HG03354 (cell line): Measurements from ENCODE around the gene ACTR5.
"Not testable (repeated sequence)": the region's sequence is repeated elsewhere in the genome, so short reads cannot be mapped to it uniquely, and the experiment has no call there.

ENCODE experiments used
- ATAC-seq: cut with Tn5 transposase; IDR thresholded peaks from one replicate; pipeline ENCODE4 v1.9.1; 2021; ENCODE audit warnings: mild to moderate bottlenecking; ENCODE audit not compliant: unreplicated experiment, poor library complexity, severe bottlenecking

ACTR5 gene

DNA sequence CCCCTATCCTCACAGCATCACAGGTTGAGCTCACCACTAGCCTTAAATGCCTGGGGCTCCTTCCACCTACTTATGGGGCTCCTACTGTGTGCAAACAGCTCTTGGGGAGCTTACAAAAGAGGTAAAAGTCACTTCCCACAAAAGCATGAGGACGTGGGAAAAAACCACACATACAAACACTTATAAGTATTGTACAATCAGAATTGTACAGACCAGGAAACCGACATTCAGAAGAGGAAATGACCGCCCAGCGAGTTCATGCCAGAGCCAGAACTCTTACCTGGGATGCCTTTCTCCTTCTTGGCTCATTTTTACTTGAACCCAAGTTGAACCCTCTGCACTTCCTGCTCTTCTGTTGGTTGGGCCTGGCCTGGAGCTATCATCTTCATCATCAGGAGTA lies 50.9 kb downstream of the ACTR5 start:
- no peak for ATAC-seq

DNA sequence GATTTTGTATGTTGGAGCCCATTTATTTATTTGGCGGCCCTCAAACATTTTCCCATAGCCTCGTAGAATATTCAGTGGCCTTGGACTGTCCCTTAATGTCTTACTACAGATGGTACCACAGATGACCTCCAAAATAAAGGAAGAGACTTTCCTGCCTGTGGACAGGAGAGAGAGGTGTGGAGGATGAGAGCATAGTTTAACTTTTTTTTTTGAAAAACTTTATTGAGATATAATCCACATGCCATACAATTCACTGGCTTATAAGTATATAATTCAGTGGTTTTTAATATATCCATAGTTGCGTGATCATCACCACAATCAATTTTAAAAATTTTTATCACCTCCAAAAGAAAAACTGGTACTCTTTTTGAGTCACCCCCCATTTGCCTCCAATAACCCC lies 52.6 kb downstream of the ACTR5 start:
- ATAC-seq: no peak

DNA sequence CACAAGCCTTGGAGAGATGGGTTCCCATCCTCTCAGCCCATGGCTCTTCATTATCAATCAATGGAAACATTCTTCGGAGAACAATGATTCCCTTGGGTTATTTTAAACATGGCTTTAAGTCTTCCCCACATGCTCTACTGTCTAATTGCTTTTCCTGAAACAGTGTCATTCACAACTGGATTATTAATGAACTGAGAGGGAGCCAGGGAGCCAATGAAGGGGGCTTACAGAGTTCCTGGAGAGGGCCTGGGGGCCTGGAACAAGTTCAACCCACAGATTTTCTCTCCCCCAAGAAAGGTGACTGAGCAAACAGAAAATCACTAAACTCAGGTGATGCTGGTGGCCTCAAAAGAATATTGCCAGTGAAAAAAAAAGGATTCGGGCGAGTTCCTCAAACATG lies 56.0 kb downstream of the ACTR5 start:
- no peak for ATAC-seq

DNA sequence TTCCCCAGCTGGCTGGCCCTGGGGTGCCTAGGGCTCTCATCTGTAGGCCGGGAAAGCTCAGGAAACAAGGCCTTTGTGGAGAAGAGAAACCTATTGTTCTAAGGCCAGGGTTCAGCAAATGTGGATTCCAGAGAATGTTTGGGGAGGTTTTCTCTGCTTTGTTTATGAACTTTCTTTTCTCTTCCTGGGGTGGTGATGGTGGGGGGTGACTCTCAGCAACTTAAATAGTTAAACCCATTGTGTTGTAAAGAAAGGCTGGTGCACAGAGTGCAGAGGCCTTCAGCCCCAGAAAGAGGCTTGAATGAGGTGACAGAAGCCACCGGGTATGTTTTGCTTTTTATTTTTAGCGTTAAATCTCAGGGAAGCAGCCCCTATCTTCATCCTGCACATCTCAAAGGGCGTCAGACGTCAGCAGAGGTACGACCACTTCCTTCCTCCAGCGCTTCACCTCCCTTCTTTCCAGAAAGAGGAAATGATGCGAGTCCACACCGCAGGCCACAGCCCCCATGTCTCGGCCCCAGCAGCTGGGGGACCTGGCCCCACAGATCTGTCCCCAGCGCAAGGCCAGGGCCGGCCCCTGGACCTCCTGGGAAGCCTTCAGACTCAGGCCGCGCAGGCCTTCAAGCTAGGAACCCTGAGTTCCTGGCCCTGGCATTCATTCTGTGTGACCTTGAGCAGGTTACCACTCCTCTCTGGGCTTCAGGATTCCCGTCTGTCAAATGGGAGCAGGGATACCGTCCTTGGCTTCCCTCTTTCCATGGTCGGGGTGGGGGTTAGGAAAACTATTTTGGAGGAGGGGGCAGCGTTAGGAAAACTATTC lies 56.6 kb downstream of the ACTR5 start:
- peak; percentile 41 for ATAC-seq

DNA sequence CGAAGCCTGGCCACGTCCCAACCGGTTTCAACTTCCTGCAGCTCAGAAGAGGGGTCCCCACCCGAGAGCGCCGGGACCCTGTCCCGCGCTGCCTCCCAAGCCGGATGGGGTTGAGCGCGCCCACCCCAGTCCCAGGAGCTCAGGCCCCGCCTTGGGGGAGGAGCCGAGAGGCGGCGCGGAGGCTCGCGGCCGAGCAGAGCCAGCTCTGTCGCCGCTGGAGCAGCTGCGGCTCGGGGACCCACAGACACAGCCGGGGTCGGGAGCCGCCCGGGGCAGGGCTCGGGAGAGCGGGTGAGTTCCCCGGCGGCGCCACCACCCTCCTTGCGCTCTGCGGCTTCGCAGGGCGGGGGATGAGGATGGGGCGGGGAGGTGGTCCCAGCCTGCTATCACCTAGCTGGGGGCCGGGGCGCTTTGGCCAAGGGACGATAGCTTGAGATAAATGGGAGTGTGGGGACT lies 57.3 kb downstream of the ACTR5 start, which contains the start of gene PPP1R16B:
TSS of gene PPP1R16B (plus strand) at position 196 of the 456 bp plus-strand sequence. CDS start 30,229 bp downstream, outside the sequence.
- peak; percentile 64 for ATAC-seq

DNA sequence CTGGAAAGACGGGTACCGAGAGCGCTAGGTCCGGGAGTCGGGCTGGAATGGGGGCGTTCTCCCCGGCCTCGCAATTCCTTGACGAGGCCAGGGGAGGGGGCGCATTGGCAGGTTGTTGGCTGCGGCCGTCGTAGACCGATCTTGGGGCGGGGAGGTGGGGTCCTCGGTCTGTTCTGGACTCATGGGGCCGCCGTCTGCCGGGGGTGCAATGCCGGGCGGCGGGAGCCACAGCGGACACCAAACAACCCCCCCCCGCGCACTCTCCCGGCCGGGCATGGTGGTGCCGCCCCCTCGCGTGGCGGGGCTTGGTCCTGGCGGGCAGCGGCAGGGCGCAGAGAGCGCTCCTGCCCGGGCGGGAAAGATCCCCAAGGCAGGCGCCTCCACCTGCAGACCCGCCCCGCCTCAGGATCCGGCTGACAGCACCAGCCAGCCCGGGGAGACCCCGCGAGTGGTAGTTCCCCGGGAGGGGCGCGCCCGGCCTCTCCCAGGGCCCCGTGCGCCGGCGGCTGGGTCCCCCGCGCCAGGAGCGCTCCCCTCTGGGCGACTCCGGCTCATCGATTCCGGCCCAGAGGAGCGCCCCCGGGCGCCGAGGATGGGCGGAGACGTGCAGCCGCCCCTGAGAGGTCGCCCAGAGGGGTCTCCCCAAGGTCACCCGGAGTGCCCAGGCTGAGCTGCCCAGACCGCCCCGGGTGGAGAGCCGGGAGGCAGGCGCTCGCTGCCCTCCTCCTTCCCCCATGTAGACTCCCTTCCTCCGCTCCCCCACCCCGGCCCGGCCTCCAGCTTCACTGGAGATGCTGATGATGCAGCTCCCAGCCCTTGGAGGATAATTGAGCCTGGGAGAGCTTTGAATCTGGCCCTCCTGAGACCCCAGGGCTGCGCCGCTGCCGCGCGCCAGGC lies 57.9 kb downstream of the ACTR5 start:
- ATAC-seq: peak; percentile 31

DNA sequence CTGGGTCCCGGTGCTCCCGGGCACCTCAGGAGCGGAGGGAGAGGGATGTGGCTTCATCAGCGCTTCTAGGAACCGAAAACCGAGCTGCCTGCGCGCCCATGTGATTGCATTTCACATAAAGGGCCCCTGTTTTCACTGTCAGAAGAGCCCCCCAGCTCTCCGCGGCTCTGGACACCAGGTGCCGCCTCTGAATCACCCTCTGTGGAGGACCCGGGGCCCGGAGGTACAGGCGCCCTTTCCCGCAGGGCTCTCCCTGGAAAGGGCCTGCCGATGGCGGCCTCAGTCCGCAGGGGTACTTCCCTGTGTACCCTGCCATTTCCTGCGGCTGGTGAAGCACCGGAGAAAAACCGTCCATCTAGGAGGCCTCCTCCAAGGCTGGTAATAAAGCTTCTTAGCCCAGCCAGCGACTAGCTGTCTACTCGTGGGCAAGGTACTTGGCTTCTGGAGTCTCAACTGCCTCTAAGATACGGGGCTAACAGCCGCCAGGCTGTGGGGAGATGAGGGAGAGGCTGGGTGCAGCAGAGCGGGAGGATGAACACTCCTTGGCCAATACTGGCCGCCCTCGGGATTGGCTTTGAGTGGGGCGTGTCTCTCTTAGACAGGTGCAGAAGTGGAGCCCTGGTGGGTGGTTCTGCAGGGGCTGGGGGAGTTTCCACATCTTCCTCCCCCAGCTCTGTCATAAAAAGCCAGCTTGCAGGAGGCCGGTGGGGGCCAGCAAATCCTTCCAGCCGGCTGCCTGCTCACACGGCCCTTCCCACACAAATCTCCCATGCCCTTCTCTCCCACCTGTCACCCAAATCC lies 58.8 kb downstream of the ACTR5 start:
- ATAC-seq: no peak

DNA sequence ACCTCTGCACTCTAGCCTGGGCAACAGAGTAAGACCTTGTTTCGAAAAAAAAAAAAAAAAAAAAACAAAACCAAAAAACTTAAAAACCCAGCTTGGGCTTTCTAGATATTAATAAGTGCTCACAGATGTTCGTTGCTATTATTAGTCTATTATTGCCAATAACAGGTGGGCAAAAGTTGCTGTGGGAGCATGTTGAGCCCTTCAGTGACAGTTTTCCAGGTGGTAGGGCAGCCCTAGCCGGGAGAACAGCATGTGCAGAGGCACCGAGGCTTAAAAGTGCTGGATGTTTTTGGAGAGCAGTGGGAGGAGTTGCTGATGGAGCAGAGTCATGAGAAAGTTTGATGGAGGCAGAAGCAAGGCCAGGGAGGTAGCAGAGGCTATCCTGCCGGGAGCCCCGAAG lies 61.7 kb downstream of the ACTR5 start:
- no peak for ATAC-seq

DNA sequence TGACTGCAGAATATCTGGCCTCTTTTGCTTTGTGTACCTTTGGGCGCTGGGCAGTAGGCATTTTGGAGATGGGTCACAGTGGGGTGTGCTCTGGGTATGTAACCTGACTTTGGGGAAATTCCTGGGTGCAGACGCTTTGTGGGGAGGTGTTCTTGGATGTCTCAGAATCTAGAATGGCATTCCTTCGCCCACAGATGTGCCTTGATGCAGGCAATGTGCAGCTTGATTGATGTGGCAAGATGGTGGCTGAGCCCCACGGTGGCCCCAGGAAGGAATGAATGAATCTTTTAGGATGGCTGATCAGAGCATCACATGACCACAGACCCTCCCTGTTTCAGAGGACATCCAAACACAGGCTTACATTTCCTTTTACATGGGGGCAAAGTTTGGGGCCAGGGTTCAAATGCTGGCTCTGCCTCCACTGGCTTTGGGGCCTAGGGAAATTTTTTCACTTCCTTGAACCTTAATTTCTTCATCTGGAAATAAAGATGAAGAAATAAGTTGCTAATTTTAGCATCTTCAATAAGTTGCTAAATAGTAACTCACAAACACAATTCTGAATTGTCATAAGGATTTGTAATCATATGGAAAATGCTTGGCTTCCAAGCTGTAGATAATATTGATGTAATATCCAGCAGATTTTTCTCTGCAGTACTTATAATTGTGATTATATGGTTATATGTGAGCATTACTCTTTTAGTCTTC lies 62.8 kb downstream of the ACTR5 start:
- no peak for ATAC-seq

DNA sequence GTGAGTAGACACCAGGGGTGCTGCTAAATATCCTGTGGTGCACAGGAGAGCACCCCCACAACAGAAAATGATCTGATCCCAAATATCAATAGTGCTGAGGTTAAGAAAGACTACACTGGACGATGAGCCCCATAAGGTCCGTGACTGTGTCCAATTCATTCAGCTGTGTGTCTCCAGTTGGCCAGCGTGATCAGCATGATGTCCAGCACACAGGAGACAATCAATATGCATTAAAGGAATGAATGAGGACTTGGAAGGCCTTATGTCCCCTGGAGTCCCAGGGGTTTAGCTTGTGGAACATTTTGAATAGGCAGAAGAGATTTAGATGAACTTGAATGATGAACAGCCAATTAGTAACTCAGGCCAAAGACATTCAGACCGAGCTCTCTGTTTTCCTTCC lies 63.5 kb downstream of the ACTR5 start:
- ATAC-seq: no peak

DNA sequence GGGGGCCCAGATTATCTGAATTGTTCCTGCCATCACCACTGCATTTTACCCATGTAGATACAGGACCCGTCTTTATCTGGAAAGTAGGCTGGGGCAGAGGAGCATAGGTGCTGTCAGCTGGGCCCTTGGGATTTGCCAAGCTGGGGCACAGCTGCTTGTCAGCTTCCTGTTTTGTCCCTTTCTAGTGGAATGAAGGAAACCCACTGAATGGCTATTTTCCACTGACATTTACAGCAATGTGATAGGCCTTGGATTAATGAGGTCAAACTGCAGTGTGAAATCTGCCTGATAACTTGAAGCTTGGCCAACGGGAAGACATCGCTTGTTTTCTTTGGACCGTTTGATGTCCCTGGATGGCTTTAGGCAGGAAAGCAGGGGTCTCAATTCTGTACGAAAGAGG lies 63.9 kb downstream of the ACTR5 start:
- no peak for ATAC-seq

DNA sequence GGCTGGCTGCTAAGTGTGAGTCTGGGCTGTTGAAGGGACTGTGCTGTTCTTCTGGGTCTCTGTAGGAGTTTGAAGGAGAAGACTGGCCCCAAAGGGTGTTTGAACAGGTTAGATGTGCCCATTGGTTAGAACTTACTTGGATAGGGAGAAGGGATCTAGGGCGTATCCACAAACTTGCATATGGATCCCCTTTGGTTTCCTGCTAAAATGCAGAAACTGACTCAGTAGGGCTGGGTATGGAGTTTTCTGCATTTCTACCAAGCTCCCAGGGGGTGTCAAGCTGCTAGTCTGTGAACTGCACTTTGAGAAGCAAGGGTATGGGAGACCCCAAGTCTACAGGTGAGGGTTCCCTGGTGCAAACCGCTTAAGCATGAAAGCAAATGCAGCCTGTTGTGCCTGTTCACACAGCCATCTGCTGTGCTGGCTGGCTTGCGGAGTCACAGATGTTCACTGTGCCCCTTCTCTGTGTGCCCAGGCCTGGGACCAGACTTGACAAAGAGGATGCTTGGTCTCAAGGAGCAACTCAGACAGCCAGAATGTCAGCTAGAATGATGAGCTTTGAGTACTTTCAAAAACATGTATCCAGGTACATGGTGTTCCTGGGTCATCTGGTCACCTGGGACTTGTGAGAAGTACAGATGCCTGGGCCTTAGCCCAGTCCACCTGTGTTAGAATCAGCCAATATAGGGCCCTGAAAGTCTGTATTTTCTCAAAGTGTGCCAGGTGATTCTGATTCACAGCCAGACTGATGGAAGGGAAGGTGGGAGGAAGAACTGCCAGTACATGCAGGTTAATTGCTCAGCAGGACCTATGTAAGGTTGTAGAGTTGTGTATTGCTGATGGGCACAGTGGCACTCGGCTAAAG lies 64.7 kb downstream of the ACTR5 start:
- ATAC-seq: no peak

DNA sequence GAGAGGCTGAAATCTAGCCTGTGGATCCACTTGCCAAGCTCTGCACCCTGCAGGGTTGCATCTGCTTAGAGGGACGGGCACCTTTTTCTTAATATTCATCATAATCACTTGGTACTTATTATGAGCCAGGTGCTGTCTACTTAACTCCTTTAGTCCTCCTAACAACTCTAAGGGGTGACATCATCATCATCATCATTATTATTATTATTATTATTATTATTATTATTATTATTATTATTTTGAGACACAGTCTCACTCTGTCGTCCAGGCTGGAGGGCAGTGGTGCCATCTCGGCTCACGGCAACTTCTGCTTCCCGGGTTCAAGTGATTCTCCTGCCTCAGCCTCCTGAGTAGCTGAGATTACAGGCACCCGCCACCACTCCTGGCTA lies 65.3 kb downstream of the ACTR5 start:
- ATAC-seq: not testable (repeated sequence)

DNA sequence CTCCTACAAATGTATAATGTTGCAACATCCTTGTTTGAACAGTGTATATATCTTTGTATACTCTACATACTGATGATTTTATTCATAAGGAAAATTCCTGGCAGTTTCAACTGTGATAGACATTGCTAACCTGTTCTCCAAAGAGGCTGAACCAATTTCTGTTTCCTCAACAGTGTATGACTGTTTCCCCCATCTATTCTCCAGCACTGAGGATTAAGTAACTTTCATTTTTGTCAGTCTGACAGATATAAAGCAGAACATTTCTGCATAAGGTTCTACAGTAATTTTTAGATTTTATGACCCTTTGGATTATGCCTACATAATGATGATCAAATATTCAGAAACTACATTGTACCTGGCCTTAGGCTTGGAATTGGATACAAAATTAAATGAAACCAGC lies 67.2 kb downstream of the ACTR5 start:
- ATAC-seq: no peak

DNA sequence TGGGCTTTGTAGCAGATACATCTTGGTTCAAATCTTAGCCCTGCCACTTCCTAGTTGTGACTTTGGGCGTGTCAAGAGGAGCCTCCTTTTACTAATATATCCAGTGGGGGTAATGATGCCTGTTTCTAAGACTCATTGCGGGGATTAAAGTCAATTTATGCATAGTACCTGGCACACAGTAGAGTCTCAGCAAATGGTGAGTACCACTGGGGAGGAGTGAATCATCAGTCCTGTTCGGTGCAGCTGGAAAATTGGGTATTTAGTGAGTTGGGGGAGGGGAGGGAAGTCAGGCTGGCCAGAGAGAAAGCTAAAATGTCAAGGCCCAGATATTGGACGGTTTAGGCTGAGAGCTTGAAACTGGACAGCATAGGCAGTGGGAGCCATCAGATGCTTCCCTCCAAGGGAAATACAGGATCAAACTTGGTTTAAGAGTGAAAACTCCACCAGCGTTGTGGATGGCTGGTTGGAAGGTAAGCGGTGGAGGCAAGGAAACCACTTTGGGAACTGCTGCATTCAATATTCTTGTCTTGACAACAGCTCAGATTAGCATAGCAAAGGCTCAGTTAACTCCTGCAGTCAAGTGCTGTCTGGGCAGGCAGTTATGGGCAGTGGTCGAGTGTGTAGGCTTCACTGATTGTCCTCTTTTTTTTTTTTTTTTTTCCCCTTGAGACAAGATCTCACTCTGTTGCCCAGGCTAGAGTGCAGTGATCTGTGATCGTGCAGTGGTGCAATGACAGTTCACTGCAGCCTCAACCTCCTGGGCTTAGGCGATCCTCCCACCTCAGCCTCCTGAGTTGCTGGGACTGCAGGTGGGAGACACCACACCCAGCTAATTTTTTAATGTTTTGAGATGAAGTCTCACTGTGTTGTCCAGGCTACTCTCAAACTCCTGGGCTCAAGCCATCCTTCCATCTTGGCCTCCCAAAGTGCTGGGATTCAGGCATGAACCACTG lies 70.1 kb downstream of the ACTR5 start:
- no peak for ATAC-seq
